Amniotic stem cell (primary cell): ENCODE data around the gene TGFBR3L.
A peak's percentile ranks its signal among the peaks of the same experiment; 100 is the strongest.
"Not testable (repeated sequence)": the region's sequence is repeated elsewhere in the genome, so short reads cannot be mapped to it uniquely, and the experiment has no call there.

Experiments used
- DNase-seq: peaks from one replicate; lab custom pipeline; 2025; lab: John Stamatoyannopoulos, UW

The TGFBR3L gene

DNA sequence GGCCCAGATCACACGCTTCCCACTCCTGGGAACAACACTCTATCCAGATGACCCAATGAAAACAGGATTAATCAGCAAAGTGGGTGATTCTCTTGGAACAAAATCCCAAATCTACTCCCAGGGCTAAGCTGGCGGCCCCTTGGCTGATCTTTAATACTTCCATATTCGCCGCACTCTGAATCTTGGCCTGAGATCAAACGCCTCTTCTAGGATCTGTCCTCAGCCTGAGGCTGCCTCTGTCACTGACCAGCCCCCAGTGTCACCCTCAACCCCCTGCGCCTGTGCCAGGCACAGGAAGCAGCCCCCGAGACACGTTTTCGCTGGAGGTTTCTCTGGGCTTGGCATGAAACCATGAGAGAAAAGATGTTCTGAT lies 13.7 kb downstream of the TGFBR3L start:
- DNase-seq: no peak

DNA sequence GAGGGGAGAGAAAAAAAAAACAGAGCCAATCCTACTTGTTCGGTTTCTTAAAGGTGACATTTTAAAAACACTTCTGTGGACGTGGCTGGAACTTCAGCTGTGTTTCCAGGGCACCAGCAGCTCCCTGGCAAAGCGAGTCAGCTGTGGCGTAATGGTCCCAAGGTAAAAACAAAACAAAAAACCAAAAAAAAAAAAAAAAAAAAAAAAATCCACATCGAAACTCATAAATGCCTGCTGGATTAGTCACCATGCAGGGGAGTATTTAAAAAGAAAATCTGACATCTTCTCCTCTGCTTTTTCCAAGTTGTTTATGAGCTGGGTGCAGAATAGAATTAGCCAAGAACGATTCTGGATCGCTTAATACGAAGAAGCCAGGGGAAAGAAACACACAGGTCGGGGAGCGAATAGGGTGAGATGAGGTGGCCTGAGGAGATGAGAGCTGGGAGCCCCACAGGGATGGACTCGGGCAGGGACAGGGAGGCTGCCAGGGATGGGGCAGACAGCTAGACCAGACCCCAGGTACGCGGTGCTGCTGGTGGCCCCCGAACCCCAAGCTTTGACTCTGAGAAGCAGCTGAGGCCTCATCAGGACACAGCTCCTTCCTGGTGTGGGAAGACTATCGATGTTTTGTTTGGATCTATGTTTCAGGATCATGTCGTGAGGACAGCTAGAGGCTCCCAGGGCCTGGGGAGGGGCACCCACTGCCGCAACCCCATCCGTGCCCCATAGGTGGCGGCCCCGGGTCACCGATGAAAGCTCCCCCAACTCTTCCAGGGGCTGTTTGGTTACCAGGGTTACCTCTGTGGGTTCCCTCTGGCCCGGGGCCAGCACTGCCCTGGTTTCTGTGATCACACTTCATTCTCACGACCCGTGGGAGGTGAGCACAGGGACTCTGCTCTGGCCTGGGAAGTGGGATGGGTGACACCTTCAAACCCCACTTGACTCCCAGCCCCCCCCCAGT lies 14.4 kb downstream of the TGFBR3L start:
- DNase-seq: peak; percentile 46

GRCh38 chr19:7930030-7930429 lies 15.4 kb downstream of the TGFBR3L start:
- DNase-seq: not testable (repeated sequence)

DNA sequence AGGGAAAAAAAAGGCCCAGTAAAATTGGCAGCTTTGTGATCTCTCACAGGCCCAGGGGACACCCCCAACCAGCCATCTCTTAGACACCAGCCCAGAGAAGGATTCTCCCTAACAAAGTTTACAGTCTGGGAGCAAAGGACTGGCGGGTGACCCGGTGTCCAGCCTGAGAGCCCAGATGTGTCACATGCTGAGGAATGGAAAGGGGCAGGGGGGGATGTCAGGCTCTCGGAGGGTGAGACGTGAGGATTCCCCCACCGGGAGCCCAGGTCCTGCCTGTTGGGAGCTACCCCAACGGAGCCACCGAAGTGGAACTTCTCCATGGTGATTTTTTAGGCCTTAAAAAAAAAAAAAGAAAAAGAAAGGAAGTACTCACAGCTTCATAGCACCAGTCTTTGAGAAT lies 16.1 kb downstream of the TGFBR3L start:
- DNase-seq: no peak

DNA sequence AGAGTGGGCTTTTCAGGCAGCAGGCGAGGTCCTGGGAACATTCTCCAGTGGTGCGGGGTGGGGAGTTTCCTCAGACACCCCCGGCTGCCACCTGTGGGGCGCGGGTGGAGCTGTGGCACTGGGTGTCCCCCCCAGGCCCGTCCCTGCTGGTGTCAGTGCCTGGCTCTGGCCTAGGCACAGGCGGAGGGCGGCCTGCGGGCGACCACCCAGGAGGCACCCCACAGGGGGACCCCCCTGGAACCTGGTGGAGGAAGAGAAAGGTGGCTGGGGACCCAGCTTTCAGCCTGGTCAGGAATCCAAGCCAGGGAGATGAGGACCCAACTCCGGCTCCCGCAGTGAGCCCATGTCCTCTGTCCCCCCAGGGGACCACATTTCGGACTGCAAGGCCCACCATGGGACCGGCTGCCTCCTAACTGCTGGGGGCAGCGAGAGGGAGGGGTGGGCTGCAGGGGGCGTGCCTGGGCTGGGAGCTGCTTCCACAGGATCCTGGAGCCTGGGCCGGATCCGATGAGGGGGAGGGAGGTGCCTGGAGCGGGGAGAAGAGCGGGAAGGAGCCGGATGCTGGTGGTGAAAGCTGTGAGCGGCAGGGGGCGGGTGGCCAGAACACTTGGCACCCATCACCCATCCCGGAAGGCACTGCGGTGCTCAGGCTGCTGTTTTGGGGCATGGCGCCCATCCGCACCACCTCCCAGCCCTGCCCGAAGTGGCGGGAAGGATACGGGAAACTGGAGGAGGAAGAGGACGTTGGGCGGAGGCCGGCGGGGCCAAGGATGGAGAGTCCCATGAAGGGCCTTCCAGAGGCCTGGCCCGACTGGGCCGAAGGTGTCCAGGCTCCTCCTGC lies 16.8 kb downstream of the TGFBR3L start:
- no peak for DNase-seq

GRCh38 chr19:7932276-7932929 lies 17.8 kb downstream of the TGFBR3L start:
- no peak for DNase-seq

GRCh38 chr19:7932930-7933300 lies 18.3 kb downstream of the TGFBR3L start:
- no peak for DNase-seq

DNA sequence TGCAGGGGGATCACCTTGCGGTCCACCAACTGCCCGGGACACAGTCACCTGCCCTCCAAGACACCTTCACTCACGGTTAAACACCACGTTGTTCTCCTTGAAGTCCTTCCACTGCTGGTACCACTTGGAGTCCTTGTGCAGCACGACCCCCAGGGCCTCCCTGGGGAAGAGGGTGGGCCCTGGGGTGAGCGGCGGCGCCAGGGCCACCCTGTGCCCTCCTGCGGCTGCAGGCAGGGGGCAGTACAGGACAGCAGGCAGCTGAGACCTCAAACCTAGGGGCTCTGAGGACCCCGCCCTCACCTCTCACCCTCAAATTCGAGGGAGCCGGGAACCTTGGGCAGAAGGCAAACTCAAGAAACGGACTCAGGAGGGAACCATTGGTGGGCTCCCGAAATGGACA lies 18.8 kb downstream of the TGFBR3L start:
- DNase-seq: no peak

DNA sequence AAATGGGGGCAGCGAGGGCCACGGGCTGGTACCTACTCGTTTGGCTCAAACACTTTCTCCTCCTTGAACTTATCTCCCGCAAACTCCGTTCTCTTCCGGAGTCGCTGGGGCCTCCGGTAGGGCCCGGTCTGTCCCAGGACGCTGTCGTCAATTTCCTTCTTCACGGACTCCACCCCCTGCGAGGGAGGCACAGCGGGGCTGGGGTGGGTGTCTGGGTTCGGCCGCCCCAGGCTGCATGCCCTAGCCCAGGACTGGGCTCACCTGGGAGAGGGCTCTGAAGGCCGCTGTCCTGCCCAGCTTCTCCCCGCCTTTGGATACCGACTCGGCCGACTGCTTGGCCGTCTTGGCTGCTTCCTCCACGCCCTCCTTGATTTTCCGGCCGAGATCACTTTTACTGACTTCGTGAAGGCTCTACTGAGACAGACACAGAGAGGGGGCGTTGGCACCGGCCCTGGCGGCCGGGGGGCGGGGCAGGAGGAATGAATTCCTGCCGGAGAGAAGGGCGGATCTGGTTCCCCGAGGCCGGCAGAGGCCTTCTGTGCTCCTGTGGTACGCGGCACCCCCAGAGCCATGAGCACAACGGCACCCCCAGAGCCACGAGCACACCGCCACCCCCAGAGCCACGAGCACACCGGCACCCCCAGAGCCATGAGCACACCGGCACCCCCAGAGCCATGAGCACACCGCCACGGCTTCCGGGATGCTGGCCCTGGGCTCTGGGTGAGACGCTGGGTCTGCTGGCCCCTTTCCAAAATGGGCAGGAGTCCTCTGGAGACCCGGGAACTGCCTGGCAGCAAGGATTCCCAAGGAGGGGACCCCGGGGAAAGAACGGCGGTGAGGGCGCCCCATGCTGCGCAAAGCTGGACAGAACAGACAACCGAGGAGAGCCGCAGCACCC lies 19.4 kb downstream of the TGFBR3L start:
- DNase-seq: no peak

GRCh38 chr19:7934766-7935165 lies 20.1 kb downstream of the TGFBR3L start:
- DNase-seq: no peak

DNA sequence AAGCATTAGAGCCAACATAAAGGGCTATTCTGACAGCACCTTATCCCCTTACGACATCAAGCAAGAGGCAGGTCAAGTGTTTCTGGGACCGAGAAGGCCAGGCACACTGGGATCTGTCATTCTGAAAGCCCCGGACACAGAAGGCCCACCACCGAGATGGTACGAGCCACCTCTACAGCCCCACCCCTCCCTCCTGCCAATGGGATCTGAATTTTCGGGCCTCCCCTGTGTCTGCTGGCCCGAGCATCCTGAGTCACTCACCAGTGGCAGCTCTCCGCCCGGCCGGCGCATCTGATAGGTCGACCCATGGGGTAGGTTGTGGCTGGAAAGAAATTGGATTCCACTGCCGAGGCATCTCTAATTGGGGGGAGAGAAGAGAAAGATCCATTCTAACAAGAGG lies 26.2 kb downstream of the TGFBR3L start:
- DNase-seq: no peak

DNA sequence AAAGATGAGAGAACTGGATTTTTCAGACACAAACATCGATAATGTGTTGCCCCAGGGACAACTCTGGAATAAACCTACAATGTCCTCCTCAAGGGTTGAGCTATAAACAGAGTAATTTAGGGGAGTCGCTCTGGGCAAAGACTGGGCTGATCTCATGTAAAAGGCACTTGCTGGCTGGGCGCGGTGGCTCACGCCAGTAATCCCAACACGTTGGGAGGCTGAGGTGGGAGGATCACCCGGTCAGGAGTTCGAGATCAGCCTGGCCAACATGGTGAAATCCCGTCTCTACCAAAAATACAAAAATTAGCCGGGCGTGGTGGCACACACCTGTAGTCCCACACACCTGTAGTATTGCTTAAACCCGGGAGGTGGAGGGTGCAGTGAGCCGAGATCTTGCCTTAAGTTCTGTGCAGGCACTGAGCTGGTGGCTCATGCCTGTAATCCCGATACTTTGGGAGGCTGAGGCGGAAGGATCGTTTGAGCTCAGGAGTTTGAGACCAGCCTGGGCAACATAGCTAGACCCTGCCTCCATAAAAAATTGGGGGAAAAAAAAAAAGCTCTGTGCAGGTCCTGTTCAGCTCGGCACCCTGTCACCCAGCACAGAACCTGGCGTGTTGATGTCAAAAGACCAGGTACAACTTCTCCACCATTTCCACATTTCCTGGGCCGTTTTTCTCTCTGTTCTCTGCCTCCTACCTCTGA lies 27.4 kb downstream of the TGFBR3L start:
- no peak for DNase-seq

- DNase-seq: no peak
Measured at GRCh38 chr19:7942981-7943443, 28.4 kb downstream of the TGFBR3L start.

DNA sequence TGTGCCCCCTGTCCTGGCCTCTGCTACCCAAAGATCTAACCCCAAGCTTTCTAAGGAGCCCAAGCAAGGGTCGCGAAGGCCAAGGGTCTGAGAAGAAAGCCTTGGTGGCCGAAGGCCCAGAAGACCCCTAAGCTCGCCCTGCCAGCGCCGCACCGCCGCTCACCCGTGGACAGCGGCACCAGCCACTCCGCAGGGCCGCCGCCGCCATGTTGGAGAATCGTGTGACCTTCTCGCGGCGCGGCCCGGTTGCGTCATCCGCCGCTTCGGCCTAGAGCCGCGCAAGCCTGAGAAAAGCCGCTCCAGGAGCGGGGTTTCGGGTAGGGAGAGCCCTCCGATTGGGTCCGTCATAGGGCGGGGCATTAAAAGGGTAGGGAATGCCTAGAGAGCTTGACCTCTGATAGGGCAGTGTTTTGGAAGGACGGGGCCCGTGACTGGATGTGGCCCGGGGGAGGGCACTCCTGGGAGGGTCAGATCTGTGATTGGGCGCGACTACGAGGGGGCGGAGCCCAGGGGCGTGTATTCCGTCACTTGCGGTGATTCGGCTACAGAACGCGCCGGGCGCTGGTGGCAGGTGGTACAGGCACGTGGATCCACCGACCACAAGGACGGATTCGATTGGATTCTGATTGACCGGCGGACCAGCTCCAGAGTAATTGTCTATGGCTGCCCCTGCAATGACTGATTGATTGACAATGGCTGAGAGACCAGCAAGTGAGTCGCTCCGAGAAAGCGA lies 29.0 kb downstream of the TGFBR3L start, which contains the start of gene TIMM44:
Gene TIMM44, minus strand, starts transcription at position 223 of the 733 bp plus-strand sequence. Its CDS starts 15 bp downstream, at position 208.
- DNase-seq: peak; percentile 100

DNA sequence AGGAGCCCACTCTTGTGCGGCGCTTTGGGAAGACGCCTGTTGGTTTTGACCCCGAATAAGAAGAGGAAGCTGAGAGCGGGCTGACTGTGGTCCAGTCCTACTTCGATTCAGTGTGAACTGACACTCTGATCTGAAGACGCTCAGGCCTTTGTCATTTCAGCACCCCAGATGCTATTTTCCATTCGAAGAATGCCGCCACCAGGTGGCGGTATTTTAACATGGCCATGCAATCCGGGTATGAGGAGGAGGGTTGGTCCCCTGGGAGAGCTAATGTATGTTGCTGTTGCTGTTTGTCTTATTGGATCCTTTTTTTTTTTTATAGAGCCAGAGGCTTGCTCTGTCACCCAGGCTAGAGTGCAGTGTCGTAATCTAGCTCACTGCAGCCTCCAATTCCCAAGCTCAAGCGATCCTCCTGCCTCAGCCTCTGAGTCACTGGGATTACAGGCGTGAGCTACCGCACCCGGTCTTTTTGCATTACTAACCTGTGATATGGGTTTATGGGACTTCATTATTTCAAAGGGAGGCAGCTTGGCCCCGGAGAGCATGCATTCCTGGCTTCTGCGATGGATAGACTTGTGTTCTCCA lies 29.6 kb downstream of the TGFBR3L start:
- peak; percentile 89 for DNase-seq

GRCh38 chr19:7947939-7948338 lies 33.3 kb downstream of the TGFBR3L start:
- DNase-seq: no peak

DNA sequence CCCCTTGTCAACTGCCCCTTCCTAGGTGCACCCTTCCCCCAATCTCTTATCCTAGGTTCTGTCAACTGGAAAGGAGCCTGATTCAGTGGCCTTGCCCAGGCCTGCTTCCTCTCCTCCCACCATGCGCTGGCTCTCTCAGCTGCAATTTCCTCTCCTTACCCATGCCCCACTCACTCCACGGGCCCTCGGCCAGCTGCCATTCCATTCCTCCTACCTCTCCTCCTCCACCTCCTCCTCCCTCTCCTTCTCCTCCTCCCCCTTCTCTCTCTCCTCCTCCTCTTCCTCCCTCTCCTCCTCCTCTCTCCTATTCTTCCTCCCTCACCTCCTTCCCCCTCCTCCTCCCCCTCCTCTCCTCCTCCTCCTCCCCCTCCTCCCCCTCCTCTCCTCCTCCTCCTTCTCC lies 38.4 kb downstream of the TGFBR3L start:
- DNase-seq: no peak

DNA sequence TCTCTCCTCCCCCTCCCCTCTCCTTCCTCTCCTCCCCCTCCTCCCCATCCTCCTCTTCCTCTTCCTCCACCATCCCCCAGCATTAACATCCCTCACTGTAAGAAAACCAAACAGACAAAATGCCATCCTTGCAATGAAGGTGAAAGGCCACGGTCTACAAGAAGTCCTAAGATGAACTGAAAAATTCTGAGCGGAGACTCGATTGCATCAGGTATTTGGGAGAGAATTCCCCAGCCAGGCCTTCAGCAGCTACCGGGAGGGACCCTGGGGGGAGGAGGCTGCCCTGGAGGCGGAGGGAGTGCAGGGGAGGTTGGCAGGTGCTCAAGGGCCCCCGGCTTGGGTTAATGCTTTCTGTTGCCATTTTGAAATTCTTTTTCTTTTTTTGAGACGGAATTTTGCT lies 38.9 kb downstream of the TGFBR3L start:
- no peak for DNase-seq

DNA sequence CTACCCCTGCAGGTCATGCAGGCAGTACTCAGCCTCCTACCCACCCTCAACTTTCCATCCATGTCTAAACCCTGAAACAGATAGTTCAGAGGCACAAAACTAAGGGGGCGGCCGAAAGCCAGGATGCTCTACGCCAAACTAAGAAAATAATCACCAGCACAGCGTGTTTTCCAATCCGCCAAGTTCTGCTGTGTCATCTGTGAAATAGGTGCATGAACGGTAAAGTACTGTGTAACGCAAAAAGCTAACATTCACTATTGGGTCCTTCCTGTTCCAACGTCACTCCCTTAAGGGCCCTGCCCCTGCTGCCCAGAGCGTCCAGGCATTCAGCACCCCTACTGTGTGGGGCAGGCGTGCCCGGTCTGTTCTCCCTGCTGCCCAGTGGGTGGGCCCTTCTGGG lies 41.1 kb downstream of the TGFBR3L start:
- no peak for DNase-seq

DNA sequence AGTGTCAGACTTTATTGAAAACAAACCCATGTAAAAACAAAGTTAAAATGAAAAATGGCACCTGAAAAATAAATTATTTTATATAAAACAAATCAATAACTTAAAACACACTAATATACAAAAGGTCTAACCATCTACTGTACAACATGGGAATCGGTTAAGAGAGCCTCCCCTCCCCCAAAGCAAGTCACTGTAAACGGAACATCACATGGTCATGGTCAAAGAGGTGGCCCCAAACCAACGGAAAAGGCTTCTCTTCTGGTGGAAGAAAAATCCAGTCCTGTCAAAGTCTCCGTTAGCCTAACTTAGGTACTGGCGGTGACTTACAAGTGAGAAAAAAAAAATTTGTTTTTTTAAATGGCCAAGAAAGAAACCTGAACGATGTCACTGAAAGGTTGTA lies 44.6 kb downstream of the TGFBR3L start:
- DNase-seq: no peak
